Medulla oblongata (tissue), 1 donor: Measurements from ENCODE around the gene ERFL.

Experiments used
- DNase-seq: peaks from one replicate; pipeline ENCODE4 v3.0.0-alpha.2; 2015; ENCODE audit errors: extremely low spot score

The ERFL gene

DNA sequence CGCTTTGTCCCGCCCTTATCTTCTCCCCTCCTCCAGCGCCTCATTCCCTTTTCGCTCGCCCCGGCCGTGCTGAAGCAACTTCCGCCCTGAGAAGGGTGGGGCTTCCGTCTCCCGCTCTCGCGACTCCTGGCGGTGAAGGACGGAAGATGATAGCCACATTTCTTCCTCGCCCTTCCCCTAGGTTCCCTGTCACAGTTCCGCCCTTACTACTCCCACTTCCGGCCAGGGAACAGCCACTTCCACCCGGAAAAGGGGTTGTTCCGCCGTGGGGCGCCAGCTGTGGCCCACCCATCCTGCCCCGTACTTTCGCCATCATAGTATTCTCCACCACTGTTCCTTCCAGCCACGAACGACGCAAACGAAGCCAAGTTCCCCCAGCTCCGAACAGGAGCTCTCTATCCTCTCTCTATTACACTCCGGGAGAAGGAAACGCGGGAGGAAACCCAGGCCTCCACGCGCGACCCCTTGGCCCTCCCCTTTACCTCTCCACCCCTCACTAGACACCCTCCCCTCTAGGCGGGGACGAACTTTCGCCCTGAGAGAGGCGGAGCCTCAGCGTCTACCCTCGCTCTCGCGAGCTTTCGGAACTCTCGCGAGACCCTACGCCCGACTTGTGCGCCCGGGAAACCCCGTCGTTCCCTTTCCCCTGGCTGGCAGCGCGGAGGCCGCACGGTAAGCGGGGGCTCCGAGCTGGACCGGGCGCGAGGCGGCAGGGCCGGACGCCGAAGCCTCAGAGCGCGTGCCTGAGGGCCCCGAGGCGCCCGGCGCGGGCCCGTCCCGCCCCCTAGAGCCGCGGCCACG is 68.4 kb downstream of the ERFL start, which contains the start of gene RPS19:
Gene RPS19 (plus strand): TSS at position 638 of the 801 bp plus-strand sequence. CDS start 520 bp downstream, outside the sequence.
- peak; percentile 100 for DNase-seq

DNA sequence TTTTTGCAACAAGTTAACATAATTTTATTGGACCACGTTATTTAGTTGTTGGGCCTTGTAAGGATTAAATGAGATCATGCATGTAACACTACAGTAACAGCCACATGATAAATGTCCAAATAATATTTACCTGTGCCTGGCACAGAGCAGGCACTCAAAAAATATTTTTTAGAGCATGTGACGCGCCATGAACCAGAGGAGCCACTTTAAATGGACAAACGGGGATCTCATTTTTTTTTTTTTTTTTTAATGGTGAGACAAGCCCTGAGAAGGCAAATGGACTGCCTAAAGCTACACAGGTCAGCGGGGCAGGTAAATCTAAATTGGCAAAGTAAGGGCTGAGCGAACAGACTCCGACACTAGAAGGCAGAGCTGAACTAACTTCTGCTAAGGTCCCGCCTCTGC is 69.0 kb downstream of the ERFL start:
- no peak for DNase-seq
